ENCODE measurements around the gene CD247.

Gene CD247

GRCh38 chr1:167412072-167412471, 106.3 kb downstream of the CD247 start:
- DNase-seq (ENCODE audit: low spot score): no peak

- no peak for DNase-seq (ENCODE audit: low spot score)
Observed at GRCh38 chr1:167409183-167409582, 109.1 kb downstream of the CD247 start.

GRCh38 chr1:167408355-167408754, 110.0 kb downstream of the CD247 start:
- no peak for DNase-seq (ENCODE audit: low spot score)

GRCh38 chr1:167404908-167405307, 113.4 kb downstream of the CD247 start:
- DNase-seq (ENCODE audit: low spot score): no peak

- no peak for DNase-seq (ENCODE audit: low spot score)
Observed at GRCh38 chr1:167404161-167404888, 114.0 kb downstream of the CD247 start.

DNA sequence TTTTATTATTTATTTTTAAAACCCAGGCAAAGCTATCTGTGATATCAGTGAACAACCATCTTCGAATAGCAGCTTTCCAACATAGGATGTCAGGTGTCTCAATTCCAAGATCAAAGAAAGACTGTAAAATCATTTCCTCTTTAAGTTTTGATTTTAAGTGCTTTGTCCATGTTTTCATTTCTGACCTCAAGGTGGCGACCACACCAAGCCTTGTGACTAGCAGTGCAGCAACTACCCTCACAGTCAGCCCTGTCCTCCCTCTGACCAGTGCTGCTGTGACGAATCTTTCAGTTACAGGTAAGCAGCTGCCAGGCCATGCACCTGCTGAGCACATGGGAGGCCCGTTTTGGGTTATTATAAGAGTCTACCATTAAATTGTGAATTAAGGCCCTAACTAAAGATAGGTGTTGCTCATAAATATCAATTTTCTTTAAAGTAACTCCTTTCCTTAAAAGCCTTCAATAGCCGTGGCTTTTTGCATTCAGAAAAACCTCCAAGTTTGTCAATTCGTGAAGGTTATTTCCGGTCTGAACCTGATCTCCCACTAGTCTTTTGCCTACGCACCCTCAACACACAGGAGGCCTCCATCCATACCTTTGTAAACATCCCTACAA, 117.0 kb downstream of the CD247 start:
- DNase-seq (ENCODE audit: low spot score): peak; percentile 70

DNA sequence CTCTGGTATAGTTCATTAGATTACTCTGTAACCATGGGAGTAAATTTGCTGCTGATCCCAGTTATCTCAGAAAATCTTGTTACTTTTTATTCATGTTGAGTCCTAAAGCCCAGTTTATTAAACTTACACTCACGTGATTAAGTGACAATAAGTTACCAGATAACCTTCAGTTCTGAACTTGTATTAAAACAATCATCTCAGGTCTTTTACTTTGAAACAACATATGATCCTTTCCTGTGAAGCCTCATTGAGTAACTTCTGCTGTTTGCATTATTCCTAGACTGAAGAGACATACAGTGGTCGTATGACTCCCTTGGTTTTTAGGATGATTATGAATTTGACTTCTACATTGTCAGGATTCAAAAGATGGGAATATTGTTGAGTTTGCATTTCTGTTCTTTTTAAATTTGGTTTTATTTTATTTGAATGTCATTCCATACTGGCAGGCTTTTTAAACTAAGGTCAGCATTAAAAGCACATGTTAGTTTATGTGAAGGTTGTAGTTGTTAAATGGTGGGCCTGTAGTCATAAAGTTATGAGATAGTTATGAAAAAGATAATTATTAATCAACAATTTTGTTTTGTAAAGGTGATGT, 117.9 kb downstream of the CD247 start:
- DNase-seq (ENCODE audit: low spot score): no peak

GRCh38 chr1:167392200-167392696, 126.1 kb downstream of the CD247 start:
- no peak for DNase-seq (ENCODE audit: low spot score)

- no peak for DNase-seq (ENCODE audit: low spot score)
Observed at GRCh38 chr1:167388976-167389375, 129.4 kb downstream of the CD247 start.

DNA sequence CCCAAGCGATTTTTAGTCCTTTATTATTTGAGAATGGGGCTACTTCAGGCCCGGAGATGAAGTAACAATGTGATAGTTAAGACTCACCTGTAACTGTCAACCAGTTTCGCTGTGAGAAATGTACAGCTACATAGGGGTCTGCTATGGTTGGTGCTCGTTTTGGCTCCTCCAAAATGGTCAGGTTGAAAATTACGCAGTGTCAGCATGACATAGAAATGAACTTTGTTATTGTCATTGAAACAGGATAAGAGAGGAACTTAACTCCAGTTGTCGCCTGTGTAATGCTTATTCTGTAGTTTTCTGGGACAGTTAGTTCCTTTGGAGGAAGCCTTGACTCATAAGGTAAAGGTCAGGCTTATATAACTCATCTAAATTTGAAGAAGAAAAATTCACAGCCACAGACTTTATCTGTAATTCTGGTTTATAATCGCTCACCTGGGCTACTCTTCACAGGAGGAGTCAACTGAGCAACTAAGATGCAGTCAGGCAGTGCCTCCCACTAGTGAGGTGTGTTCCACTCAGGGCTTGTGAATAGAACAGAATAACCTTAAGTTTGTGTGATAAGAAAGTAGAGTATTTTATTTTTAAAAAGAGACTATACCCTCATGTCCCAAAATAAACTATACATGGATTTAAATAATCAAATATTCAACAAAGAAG, 130.9 kb downstream of the CD247 start:
- no peak for DNase-seq (ENCODE audit: low spot score)

Measured in AG20443 (cell line).